Limb (tissue), 2 donors: ENCODE data around the gene C13orf46.

Experiments
- DNase-seq, 2 donors: peaks; one replicate each; pipeline ENCODE4 v3.0.0-alpha.2; 2016; ENCODE audit errors: extremely low spot score in 2 of 2

The C13orf46 gene

GRCh38 chr13:114010401-114011101 is 36.7 kb upstream of the C13orf46 start:
- DNase-seq, result no peak

DNA sequence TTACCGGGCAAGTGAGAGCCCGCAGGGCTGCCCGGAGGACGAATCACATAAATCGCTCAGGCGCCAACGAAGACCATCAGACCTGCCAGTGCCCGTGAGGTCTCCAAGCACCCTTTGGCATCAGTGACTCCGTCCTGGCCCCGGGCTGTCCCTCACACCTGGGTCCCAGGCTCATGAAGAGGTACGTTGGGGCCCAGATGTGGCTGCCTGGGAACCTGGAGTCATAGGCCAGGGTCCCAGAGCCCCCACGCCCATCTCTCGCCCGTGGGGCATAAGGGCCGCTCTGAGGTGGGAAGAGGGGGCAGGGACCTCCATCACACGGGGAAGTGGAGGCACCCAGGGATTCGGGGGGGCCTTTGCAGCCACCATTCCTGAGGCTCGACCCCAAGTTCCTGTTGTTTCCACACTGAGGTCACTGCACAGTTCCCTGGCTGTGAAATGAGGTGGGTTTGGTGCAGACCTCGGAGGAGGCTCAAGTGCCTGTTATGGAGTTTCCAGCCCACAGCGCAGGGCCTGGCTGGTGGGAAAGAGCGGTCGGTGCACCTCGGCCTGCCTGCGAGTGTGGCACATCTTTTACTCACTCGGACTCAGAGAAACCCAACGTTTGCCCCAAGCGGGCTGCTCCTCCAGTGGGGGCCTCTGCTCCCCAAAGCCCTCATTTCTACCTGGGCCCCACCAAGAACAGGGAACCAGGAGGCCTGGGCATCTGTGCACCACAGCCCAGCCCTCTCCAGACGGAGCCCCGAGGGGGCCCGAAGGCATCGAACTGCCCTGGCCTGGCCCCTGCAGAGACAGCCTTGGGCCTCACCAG is 35.9 kb upstream of the C13orf46 start:
- no peak for DNase-seq

DNA sequence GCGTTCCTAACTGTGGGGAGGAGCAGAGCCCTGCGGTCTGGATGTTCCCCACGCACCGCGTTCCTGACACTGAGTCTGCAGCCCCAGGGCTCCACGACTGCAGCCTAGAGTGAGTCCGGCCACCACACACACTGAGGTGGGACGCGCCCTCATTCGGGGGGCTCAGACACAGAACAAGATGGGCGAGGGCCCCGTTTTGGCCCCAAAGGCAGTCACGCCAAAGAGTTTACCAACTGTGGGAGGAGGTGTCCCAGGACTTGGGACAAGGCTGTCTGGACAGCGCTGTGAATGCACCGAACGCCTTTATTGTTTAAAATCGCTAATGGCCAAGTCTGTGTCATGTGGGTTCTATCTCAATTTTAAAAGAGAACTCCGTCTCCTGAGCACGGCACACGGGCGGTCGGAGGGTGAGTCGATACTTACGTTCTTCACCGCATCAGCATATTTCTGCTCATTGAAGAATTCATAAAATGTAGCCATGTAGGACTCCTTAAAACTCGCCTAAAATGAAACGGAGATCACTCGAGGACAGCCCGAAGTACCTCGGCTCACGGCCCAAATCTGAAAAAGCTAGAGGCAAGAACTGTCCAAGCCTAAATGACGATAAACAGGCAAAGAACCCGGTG is 35.2 kb upstream of the C13orf46 start:
- DNase-seq, result no peak

DNA sequence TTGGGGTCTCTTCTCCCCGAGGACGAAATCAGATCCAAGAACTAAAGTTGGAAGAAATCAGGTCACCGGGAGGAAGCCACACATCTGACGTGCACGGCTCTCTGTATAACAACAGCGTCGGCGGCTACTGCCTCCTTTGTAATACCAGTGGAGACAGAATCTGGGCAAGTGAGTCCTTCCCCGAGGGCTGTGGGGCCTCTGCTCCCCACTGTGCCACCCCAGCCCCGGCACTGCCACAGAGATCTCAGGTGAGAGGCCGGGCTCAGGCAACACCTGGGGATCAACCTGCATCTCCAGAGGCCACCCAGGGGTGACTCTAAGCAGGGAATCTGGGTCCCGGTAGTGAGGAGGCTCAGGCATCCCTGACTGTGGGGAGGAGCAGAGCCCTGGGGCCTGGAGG is 33.7 kb upstream of the C13orf46 start:
- no peak for DNase-seq

DNA sequence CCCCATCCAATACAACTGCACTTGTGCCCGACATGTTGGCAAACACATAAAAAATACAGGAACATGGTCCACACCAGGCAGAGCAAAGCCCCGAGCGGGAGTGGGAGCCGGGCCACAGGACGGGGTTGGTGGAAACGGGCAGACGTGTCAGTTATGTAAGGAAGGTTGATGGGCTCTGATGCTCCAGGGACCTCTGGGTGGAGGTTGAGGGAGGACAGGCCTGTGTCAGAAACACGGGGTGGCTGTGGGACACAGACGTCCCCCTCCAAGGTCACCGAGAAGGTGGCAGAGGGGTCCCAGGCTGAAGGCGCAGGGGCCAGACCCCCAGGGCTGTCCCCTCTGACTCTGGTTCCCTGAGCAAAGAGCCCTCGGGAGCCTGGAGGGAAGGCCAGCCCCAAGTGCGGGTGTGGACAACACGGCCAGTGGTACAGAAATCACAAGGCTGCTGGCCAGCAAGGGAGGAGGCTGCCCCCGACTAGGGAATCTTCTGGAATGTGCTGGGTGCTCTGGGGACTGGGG is 31.4 kb upstream of the C13orf46 start:
- DNase-seq, result no peak

DNA sequence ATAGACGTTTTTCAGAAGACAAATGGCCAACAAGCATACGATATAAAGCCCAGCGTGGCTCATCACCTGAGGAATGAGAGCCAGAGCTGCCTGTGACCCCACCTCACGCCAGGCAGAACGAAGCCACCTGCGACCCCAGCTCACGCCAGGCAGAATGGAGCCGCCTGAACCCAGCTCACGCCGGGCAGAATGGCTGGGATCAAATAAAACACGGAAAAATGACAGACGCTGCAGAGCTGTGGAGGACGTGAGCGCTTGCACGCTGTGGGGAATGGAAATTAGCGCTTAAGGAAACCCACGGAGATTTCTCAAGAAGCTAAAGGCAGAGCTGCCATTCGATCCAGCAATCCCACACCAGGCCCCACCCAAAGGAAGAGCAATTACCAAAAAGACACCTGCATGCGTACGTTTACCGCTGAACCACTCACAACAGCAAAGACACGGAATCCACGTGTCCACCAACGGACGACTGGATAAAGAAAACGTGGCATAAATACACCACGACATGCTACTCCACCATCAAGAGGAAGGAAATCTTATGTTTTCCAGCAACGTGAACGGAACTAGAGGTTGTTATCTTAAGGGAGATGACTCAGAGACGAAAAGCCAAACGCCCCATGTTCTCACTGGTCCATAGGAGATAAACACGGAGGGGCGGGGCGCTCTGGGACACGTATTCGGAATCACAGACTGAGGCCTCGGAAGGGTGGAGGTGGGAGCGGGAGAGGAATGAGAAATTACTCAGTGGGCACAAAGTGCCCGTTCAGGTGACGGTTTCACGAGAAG is 30.7 kb upstream of the C13orf46 start:
- no peak for DNase-seq

- DNase-seq, result no peak
Measured at GRCh38 chr13:114002771-114003321, 29.0 kb upstream of the C13orf46 start.

DNA sequence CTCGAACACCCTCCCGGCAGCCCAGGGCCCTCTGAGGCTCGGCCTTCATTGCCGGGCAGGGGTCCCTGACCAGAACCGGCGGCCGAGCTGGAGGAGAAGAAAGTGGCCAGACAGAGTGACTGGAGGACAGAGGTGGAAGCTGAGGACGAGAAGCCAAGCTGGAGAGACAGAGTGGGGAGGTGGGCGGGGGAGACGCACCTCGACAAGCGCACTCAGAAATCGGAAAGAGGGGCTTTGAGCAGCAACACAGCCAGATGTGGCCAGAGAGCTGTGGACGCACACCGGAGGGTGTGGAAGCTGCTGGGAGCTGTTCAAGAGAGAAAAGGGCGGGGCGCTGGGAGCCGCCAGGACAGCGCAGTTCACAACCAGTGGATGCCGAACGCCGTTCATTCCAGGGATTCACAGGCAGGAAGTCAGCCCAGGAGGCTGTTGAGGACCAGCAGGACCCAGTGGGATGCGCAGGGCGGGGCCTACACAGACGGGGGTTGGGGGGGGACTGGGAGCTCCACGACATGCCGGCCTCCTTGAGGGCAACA is 28.2 kb upstream of the C13orf46 start:
- no peak for DNase-seq

DNA sequence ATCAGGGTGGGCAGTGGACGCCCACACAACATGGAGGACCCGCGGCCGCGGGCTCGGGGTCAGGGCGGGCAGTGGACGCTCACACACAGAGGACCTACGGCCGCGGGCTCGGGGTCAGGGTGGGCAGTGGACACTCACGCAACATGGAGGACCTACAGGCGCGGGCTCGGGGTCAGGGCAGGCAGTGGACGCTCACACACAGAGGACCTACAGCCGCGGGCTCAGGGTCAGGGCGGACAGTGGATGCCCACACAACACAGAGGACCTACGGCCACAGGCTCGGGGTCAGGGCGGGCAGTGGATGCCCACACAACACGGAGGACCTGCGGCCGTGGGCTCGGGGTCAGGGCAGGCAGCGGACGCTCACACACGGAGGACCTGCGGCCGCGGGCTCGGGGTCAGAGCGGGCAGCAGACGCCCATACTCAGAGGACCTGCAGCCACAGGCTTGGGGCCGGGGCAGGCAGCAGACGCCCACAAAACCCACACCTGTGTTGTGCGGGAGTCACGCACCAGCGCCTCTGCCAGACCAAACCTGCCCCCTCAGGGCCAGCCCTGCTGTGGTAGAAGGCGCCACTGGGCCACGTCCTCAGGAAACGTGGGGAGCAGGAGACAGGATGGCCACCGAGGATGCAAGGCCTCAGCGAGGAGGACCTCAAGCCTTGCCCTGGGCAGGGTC is 27.6 kb upstream of the C13orf46 start:
- DNase-seq, result no peak

GRCh38 chr13:114000151-114001040 is 26.5 kb upstream of the C13orf46 start:
- no peak for DNase-seq

DNA sequence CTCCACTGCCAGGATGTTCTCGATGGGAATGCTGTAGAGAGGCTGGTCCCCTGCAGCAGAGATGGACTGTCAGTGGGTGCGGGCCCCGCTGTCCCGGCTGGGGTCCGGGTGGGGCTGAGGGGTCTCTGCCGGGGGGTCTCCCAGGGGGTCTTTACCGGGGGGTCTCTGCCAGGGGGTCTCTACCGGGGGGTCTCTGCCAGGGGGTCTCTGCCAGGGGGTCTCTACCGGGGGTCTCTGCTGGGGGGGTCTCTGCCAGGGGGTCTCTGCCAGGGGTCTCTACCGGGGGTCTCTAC is 25.7 kb upstream of the C13orf46 start:
- DNase-seq, result no peak

GRCh38 chr13:113998781-113999617 is 25.1 kb upstream of the C13orf46 start:
- no peak for DNase-seq

DNA sequence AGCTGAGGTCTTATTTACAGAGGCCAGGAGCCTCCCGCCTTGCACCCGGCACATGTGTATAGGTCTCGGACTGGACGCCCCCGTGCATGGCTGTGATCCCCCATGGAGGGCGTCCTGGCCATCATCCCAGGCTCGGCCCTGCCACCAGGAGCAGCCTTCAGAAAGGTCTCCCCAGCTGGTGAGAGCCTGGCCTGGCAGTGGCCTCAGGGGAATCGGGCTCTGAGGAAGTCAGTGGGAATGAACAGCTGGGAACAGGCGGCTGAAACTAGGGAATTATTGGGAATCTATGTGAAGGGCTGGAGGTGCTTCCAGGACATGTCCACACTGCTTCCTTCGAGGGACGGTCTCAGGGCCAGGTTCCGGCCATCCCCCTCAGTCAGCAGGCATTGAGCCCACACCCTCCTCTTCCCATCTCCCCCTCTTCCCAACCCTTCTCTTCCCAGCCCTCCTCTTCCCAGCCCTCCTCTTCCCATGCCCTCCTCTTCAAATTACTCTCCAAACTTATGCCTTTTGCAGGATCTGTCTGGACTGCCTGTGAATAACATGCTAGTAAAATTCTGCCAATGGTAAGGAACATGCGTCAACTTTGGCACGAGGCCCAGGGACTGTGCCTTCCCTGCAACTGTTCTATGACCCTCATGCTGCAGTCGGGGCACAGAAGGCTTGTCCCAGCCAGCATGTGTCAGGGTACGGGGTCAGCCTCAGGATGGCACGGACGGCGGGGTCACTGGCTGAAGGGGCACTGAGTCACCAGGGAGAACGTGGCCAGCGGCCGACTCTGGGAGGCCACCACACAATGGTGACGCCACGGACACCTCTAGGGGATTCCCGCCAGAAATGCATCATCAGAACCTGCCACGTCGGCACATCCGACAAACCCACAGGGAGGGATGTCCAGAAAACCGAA is 24.2 kb upstream of the C13orf46 start:
- peak; percentile 55 to 72 for DNase-seq

DNA sequence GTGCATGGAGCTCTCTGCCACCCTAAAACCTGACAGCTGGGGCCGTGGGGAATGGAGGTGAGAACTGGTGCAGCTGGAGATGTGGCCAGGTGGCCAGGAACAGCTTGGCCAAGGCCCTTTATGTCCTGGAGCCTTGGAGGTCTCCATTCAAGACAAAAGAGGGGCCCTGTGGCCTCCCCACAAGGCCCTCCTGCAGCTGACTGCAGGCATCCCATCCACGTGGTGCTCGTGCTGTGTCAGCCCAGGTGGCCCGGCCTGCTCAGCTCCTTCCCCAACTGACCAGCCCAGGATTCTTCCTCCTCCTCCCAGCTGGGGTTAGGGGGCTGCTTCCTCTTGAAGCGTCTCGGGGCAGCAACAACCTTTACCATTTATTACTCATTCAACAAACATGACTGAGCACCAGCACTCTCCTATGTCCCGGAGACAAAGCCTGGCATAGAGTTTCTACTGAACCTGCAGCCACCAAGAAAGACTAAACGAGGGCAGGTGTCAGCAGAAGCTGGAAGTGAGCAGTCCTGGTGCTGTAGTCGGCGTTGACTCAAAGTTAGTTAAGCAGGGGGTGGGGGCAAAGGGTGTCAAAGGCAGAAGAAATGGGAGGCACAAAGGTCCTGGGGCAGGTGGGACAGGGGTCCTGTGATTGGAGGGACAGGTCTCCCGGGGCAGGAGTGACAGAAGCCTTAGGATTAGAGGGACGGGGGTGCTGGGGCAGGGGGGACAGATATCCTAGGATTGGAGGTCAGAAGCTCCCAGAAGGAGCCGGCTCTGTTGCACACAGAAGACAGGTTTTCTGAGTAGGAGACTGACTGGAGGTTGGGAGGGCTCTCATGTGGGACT is 23.3 kb upstream of the C13orf46 start:
- no peak for DNase-seq

- DNase-seq, result no peak
Measured at GRCh38 chr13:113996081-113996911, 22.4 kb upstream of the C13orf46 start.
